Ovary (tissue), 3 donors: ENCODE data around the gene LCOR.

Experiments used
- EP300 ChIP-seq: sonication (generic); formaldehyde crosslinking; IDR thresholded peaks from one replicate; pipeline ENCODE4 v1.6.1; 2017; ENCODE audit warnings: antibody characterized with exemption
- POLR2A ChIP-seq: fragments of 450-650 bp; IDR thresholded peaks from one replicate; pipeline ENCODE4 v1.6.1; 2017; ENCODE audit warnings: antibody characterized with exemption, mild to moderate bottlenecking, moderate library complexity
- TF ChIP-seq, protein P1 (sequence below), 3 donors: fragments of 450-650 bp in 2 of 3; fragments of 200-600 bp in 1 of 3; IDR thresholded peaks; one replicate each; pipeline versions ENCODE4 v1.5.1 to v1.8.0; 2016 to 2022; ENCODE audit warnings: antibody characterized with exemption in 3 of 3, mild to moderate bottlenecking in 1 of 3
- donor health status: DM: no; HTN: no; CAD: no.

DNA sequence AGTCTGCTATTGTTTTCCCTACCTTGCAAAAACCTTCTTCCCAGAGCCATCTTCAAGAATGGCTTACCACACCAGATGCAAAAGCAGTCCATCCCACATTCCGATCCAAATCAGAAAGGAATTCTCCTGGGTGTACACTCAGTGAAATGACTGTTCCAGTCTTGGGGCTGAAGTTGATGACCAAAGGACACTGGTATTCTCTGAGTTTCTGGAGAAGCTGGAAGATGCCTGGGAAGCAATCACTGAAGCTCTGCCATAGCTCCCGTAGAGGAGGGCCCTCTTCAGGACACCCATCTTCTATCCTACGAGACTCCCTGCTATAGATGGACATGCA, 155.7 kb downstream of the LCOR start:
- TF ChIP-seq, protein P1, sequence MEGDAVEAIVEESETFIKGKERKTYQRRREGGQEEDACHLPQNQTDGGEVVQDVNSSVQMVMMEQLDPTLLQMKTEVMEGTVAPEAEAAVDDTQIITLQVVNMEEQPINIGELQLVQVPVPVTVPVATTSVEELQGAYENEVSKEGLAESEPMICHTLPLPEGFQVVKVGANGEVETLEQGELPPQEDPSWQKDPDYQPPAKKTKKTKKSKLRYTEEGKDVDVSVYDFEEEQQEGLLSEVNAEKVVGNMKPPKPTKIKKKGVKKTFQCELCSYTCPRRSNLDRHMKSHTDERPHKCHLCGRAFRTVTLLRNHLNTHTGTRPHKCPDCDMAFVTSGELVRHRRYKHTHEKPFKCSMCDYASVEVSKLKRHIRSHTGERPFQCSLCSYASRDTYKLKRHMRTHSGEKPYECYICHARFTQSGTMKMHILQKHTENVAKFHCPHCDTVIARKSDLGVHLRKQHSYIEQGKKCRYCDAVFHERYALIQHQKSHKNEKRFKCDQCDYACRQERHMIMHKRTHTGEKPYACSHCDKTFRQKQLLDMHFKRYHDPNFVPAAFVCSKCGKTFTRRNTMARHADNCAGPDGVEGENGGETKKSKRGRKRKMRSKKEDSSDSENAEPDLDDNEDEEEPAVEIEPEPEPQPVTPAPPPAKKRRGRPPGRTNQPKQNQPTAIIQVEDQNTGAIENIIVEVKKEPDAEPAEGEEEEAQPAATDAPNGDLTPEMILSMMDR (IDR thresholded peaks at IDR 0.05) = no peak
- TF ChIP-seq POLR2A (no peak), EP300 (no peak)
